Osteocyte (in vitro differentiated cells): ENCODE measurements around the gene KLF11. TPM values are rescaled to one million over a fixed set of nuclear protein-coding genes. Genes with fewer than 3 reads are reported as not detected.

ENCODE experiments used
- DNase-seq: peaks from one replicate; pipeline ENCODE4 v3.0.0; 2021; ENCODE audit warnings: mixed read lengths; ENCODE audit not compliant: unreplicated experiment; ENCODE audit errors: extremely low spot score
- H3K27ac Mint-ChIP-seq: one replicate; pipeline ENCODE4 v1.8.0; 2021; ENCODE audit warnings: mild to moderate bottlenecking, mixed read lengths; ENCODE audit not compliant: unreplicated experiment
- H3K27me3 Mint-ChIP-seq: one replicate; pipeline ENCODE4 v1.8.0; 2021; ENCODE audit warnings: mixed read lengths; ENCODE audit not compliant: unreplicated experiment
- H3K36me3 Mint-ChIP-seq: one replicate; pipeline ENCODE4 v1.8.0; 2021; ENCODE audit warnings: mixed read lengths; ENCODE audit not compliant: unreplicated experiment
- H3K4me1 Mint-ChIP-seq: one replicate; pipeline ENCODE4 v1.8.0; 2021; ENCODE audit warnings: mixed read lengths; ENCODE audit not compliant: unreplicated experiment
- H3K4me3 Mint-ChIP-seq: one replicate; pipeline ENCODE4 v1.8.0; 2021; ENCODE audit warnings: mild to moderate bottlenecking, moderate library complexity, mixed read lengths; ENCODE audit not compliant: unreplicated experiment
- H3K9me3 Mint-ChIP-seq: one replicate; pipeline ENCODE4 v1.8.0; 2021; ENCODE audit warnings: mixed read lengths; ENCODE audit not compliant: unreplicated experiment
- total RNA-seq: library from RNA; stranded (reverse); gene quantifications from 2 replicates; pipeline ENCODE4 v1.2.1, GENCODE V29; 2021
- TF ChIP-seq, protein P1 (sequence below): fragments of 200-600 bp; sonication (generic); IDR thresholded peaks from 2 replicates; pipeline ENCODE4 v1.5.0; 2021; ENCODE audit warnings: antibody characterized with exemption, mild to moderate bottlenecking, moderate library complexity

The KLF11 gene
- total RNA-seq, 1 donor from 2014 or later: 17.4 TPM

DNA sequence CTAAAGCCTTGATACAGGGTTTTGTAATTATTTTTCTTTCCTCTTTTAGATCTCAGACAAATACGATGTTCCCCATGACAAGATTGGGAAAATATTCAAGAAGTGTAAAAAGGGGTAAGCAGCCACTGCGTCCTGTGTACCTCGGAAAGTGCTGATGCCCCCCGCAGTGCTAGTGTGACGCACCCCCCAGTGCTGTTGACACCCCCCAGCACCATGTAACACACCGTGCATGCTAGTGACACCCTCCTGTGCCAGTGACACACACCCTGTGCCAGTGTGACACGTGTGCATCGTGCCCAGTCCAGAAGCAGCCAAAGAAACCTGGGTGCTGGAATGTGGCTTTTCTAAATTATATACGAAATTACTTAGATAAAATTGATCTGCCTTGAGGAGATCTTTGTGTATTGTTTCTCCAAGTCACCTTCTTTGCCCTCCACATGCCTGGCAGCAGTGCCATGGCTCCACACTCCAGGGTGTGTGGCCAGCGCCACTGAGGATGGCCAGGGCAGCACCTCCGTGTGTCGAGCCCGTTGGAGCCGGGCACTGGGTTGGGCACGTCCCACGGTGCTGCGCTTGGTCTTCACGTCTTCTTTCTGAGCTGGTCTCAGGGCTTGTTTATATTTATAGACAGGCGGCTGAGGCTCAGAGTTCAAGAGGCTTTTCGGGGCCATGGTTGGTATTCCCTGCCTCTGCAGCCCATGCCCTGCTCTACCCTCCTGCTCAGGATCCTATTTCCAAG, 44.3 kb upstream of the KLF11 start:
- Mint-ChIP-seq H3K4me1 (peaks cover 5% of the 10 kb centered on the region), H3K27me3 (peaks cover 5% of the 10 kb centered on the region)
- no peak for DNase-seq

DNA sequence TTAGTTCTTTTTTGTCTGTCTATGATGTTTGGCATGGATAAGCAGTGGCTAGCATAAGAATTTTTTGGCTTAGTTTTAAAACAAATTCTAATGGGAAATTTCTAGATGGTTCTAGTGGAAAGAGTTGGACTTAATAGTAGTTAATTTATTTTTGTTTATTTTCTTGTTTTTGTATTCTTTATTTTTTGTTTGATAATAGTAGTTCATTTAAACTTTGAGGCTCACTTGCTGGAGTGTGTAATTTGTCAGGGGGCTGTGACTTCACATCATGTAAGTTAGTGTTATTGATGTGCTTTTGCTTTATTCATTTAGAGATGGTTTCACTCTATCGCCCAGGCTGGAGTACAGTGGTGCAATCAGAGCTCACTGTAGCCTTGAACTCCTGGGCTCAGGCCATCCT, 43.7 kb upstream of the KLF11 start:
- TF ChIP-seq, protein P1, sequence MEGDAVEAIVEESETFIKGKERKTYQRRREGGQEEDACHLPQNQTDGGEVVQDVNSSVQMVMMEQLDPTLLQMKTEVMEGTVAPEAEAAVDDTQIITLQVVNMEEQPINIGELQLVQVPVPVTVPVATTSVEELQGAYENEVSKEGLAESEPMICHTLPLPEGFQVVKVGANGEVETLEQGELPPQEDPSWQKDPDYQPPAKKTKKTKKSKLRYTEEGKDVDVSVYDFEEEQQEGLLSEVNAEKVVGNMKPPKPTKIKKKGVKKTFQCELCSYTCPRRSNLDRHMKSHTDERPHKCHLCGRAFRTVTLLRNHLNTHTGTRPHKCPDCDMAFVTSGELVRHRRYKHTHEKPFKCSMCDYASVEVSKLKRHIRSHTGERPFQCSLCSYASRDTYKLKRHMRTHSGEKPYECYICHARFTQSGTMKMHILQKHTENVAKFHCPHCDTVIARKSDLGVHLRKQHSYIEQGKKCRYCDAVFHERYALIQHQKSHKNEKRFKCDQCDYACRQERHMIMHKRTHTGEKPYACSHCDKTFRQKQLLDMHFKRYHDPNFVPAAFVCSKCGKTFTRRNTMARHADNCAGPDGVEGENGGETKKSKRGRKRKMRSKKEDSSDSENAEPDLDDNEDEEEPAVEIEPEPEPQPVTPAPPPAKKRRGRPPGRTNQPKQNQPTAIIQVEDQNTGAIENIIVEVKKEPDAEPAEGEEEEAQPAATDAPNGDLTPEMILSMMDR: no peak
- H3K9me3 Mint-ChIP-seq: no peaks in the 10 kb centered on the region
- DNase-seq: no peak
- no peaks in the 10 kb centered on the region for H3K36me3 Mint-ChIP-seq
- no peak overlapping the region for H3K4me3 Mint-ChIP-seq
- peaks cover 5% of the 10 kb centered on the region for H3K4me1 Mint-ChIP-seq
- peaks cover 5% of the 10 kb centered on the region for H3K27me3 Mint-ChIP-seq
- H3K27ac Mint-ChIP-seq: no peak overlapping the region

More for the DNA sequence above, 44.3 kb upstream of the KLF11 start:
- no peaks in the 10 kb centered on the region for H3K9me3 Mint-ChIP-seq
- no peak overlapping the region for H3K27ac Mint-ChIP-seq
- no peak overlapping the region for H3K4me3 Mint-ChIP-seq
- H3K36me3 Mint-ChIP-seq: no peaks in the 10 kb centered on the region
- TF ChIP-seq, protein P1: no peak

DNA sequence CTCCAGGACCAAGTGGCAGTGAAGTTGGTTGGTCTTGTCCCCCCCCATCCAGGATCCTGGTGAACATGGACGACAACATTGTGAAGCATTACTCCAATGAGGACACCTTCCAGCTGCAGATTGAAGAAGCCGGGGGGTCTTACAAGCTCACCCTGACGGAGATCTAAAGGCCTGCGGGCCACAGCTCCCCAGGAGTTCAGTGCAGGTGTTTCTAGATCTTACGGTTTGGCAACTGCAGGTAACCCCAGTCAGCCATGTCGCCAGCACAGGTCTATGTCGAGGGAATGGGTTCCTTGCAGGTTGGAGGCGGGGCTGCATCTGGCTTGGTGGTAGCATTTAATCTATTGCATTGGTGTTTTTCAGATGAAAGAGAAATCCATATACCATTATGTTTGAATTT, 42.8 kb upstream of the KLF11 start:
- TF ChIP-seq, protein P1: no peak
- Mint-ChIP-seq H3K4me3 (no peak overlapping the region), H3K27ac (no peak overlapping the region), H3K36me3 (no peaks in the 10 kb centered on the region), H3K27me3 (peaks cover 7% of the 10 kb centered on the region), H3K4me1 (peaks cover 5% of the 10 kb centered on the region), H3K9me3 (no peaks in the 10 kb centered on the region)
- DNase-seq: no peak

DNA sequence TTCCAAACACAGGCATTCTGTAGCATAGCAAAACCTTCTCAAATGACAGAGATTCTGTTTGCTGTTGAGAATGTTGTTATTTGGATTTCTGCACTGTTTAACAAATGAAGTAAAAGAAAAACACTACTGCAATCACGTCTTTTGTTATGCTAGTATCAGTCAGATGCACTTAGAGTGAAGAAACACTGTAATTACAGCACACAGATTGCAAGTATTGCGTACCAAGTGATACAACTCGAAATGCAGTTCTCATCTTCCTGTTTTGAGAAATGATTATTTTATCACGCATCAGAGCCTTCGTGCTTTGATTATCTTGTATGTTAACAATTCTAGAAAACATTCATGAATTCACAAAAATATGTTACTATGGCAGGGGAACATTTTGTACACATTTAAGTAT, 41.8 kb upstream of the KLF11 start:
- Mint-ChIP-seq H3K27ac (no peak overlapping the region), H3K36me3 (no peaks in the 10 kb centered on the region), H3K27me3 (peaks cover 2% of the 10 kb centered on the region), H3K4me1 (peaks cover 4% of the 10 kb centered on the region), H3K9me3 (no peaks in the 10 kb centered on the region), H3K4me3 (no peak overlapping the region)
- DNase-seq: no peak
- TF ChIP-seq, protein P1: no peak

DNA sequence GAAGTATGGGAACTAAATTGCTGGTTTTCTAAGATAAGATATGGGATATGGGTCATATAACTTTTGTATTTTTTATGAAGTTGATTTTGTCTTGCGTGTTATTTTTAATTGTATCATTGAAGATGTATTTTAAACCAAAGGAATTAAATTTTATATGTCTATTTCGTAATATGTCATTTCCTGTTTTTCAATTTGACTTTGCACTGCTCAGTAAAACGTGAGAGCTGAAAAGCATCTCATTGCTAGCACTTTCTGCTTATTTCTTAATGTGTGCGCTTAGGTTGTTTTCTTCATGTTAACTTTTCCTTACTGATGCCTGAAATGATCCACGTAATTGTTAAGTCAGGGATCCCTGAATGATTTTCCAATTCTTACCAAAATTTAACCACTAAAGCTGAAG, 41.2 kb upstream of the KLF11 start:
- Mint-ChIP-seq H3K27ac (no peak overlapping the region), H3K4me1 (peaks cover 2% of the 10 kb centered on the region), H3K36me3 (no peaks in the 10 kb centered on the region), H3K4me3 (no peak overlapping the region), H3K27me3 (peaks cover 2% of the 10 kb centered on the region), H3K9me3 (no peaks in the 10 kb centered on the region)
- DNase-seq: no peak
- TF ChIP-seq, protein P1: no peak
